Measurements from ENCODE around the gene SLC35G1.

DNA sequence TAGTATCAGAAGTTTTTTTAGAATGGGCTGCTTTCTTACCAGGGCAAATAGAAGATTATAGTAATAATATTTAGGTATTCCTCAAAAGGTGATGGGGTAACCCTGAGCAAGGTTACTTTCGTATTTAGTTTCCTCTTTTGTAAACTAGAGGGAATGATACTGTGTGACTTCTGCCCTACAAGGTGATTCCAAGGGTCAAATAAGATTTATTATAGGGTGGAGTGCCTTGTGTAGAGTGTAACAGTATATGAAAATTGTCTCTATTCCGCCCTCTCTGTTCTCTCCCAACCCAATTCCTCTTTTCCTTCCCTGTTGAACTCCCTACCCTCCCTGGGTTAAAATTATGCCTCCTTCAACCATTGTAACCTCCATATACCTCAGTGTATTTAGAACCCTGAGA lies 5.3 kb downstream of the SLC35G1 start:
- TF ChIP-seq, protein P1, sequence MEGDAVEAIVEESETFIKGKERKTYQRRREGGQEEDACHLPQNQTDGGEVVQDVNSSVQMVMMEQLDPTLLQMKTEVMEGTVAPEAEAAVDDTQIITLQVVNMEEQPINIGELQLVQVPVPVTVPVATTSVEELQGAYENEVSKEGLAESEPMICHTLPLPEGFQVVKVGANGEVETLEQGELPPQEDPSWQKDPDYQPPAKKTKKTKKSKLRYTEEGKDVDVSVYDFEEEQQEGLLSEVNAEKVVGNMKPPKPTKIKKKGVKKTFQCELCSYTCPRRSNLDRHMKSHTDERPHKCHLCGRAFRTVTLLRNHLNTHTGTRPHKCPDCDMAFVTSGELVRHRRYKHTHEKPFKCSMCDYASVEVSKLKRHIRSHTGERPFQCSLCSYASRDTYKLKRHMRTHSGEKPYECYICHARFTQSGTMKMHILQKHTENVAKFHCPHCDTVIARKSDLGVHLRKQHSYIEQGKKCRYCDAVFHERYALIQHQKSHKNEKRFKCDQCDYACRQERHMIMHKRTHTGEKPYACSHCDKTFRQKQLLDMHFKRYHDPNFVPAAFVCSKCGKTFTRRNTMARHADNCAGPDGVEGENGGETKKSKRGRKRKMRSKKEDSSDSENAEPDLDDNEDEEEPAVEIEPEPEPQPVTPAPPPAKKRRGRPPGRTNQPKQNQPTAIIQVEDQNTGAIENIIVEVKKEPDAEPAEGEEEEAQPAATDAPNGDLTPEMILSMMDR (IDR thresholded peaks at IDR 0.05; ENCODE audit: control extremely low read depth in 1 of 3, insufficient read depth in 1 of 3, low read depth in 1 of 3, low read length in 3 of 3): no peak
- TF ChIP-seq SUZ12 (IDR thresholded peaks at IDR 0.05; ENCODE audit: low read length) (no peak), BRCA1 (IDR thresholded peaks at IDR 0.05; ENCODE audit: low read depth, low read length) (no peak), SIRT6 (IDR thresholded peaks at IDR 0.05; ENCODE audit: low read length) (no peak), TAF1 (IDR thresholded peaks at IDR 0.05; ENCODE audit: low read depth, low read length) (no peak), BCL11A (IDR thresholded peaks at IDR 0.05; ENCODE audit: low read depth in 2 of 2, low read length in 2 of 2) (no peak), RFX5 (IDR thresholded peaks at IDR 0.05; ENCODE audit: borderline replicate concordance, low read depth, low read length) (no peak), POLR2A (IDR thresholded peaks at IDR 0.05; ENCODE audit: control extremely low read depth in 1 of 2, low read depth in 2 of 2, low read length in 2 of 2) (no peak), SAP30 (IDR thresholded peaks at IDR 0.05; ENCODE audit: insufficient read depth, insufficient replicate concordance, low read length) (no peak), TCF12 (IDR thresholded peaks at IDR 0.05; ENCODE audit: low read depth, low read length) (no peak), EZH2 (IDR thresholded peaks at IDR 0.05; ENCODE audit: low read depth, low read length, severe bottlenecking) (no peak)
- TF ChIP-seq, protein P2, sequence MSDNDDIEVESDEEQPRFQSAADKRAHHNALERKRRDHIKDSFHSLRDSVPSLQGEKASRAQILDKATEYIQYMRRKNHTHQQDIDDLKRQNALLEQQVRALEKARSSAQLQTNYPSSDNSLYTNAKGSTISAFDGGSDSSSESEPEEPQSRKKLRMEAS (IDR thresholded peaks at IDR 0.05): no peak

Measured in H1 (cell line).